Activated T-cell treated with anti-CD3 and anti-CD28 coated beads, Interleukin-2, amount 50 U/mL, for 4 hours (primary cell): ENCODE data around the gene RTKN2. TPM values are rescaled to one million over a fixed set of nuclear protein-coding genes. Genes with fewer than 3 reads are reported as not detected.

Experiments used
- ATAC-seq, 2 donors: fragments of 200-7000 bp; cut with Tn5 transposase; one replicate each; pipeline ENCODE4 v1.10.0; 2021
- DNase-seq: peaks from one replicate; pipeline ENCODE4 v3.0.0-alpha.2; 2020
- H3K27me3 Mint-ChIP-seq: one replicate; pipeline ENCODE4 v1.8.0; 2021; ENCODE audit warnings: low read depth, mixed read lengths
- H3K36me3 Mint-ChIP-seq: one replicate; pipeline ENCODE4 v1.8.0; 2022; ENCODE audit warnings: mixed read lengths; ENCODE audit not compliant: insufficient read depth
- H3K4me1 Mint-ChIP-seq: one replicate; pipeline ENCODE4 v1.8.0; 2021; ENCODE audit warnings: low read depth, mixed read lengths
- H3K4me3 Mint-ChIP-seq: one replicate; pipeline ENCODE4 v1.8.0; 2021; ENCODE audit warnings: mild to moderate bottlenecking, moderate library complexity, mixed read lengths
- H3K9me3 Mint-ChIP-seq: one replicate; pipeline ENCODE4 v1.8.0; 2021; ENCODE audit warnings: mixed read lengths
- total RNA-seq, 3 donors: library from RNA; stranded (reverse); gene quantifications; one replicate each; pipeline ENCODE4 v1.2.1, GENCODE V29; 2021

The RTKN2 gene
- total RNA-seq, 3 donors from 2014 or later = 2.1 to 4.0 (median 3.2) TPM

DNA sequence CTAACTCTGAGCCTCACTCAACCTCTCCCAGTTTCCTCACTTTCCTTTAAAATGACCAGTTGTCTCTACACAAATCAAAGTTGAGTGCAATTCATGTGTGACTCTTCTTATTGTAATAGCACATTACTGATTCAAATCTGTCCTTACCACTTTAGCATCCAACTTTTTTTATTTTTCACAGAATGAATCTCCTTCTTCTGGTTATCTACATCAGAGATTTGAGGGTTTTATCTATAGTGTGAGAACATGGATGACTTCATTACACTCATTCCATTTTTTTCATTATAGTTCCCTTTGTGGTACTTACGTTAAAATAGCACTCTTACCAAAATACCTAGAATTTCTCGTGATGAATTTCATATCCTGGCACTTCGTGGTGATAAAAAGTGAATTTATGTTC is 43.3 kb downstream of the RTKN2 start:
- DNase-seq = no peak
- H3K4me1 Mint-ChIP-seq = peaks cover 3% of the 10 kb centered on the region
- H3K27me3 Mint-ChIP-seq = no peaks in the 10 kb centered on the region

DNA sequence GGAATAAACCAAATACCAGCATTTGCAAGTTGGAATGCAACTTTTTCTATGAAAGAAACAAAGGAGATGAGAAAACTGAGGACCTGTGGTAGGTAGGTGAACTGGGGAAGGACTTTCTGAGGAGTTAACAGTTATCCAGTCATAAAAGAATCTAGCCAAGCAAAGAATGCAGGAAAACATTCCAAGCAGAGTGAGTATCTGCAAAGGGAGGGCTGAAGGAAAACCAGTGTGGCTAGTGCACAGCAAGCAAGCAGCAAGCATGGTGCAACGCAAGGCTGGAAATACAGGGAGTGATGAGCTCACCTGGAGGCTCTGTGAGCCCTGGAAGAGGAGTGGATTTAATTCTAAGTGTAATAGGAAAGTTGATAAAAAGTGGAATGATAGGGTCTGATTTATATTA is 44.0 kb downstream of the RTKN2 start:
- Mint-ChIP-seq H3K27me3 (no peaks in the 10 kb centered on the region), H3K9me3 (no peaks in the 10 kb centered on the region), H3K36me3 (peaks cover under 1% of the 10 kb centered on the region), H3K4me1 (peaks cover 3% of the 10 kb centered on the region), H3K4me3 (no peak overlapping the region)
- no peak for DNase-seq
- ATAC-seq = no peak

More for the DNA sequence above, 43.3 kb downstream of the RTKN2 start:
- no peak overlapping the region for H3K4me3 Mint-ChIP-seq
- H3K36me3 Mint-ChIP-seq = peaks cover 1% of the 10 kb centered on the region
- peak; percentile 46 to 64 for ATAC-seq
- no peaks in the 10 kb centered on the region for H3K9me3 Mint-ChIP-seq

DNA sequence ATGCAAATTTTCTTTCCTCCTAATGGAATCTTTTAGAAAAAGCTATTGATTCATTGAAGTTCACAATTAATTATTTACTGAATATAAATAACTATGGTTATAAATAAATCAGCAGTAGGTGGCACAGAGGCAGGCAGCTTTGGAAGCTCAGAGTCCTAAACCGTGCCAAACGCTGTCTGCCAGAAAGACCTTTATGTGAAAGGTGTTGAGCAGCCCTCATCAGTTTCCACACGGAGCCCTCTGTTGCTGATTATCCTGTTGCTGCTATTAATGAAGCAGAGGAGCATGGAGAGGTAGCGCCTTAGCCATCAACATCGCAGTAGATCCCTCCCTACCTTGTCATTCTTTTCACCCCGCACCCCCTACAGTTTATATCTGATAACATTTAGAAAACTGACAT is 51.0 kb downstream of the RTKN2 start:
- no peaks in the 10 kb centered on the region for H3K4me1 Mint-ChIP-seq
- DNase-seq = no peak
- ATAC-seq = no peak
- H3K27me3 Mint-ChIP-seq = no peaks in the 10 kb centered on the region
- H3K4me3 Mint-ChIP-seq = no peak overlapping the region
- no peaks in the 10 kb centered on the region for H3K9me3 Mint-ChIP-seq
- H3K36me3 Mint-ChIP-seq = no peaks in the 10 kb centered on the region

DNA sequence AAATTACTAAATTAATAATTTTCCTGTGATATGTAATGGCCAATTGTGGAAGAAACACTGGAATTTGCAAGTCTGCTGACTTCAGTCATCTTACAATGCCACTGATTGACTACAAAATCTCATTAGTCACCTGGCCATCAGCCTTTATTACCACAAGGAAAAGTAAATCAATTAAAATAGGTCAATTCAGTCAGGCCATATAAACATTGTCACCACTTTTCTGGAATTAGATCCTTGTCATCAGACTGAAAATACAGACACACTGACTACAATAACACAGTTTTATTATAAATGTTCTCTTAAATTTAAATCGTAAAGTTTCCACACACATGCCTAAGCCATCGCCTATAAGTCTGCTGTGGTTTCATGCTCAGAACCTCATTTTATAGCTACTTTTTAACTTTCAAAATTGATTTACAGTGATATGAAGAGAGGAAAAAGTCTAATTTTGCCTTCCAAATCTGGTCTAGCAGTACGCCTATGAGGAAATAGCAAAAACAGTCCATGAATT is 54.2 kb downstream of the RTKN2 start:
- H3K36me3 Mint-ChIP-seq = no peaks in the 10 kb centered on the region
- no peaks in the 10 kb centered on the region for H3K4me1 Mint-ChIP-seq
- DNase-seq (no peak), ATAC-seq (no peak)
- H3K27me3 Mint-ChIP-seq = no peaks in the 10 kb centered on the region
- no peak overlapping the region for H3K4me3 Mint-ChIP-seq
- H3K9me3 Mint-ChIP-seq = no peaks in the 10 kb centered on the region

DNA sequence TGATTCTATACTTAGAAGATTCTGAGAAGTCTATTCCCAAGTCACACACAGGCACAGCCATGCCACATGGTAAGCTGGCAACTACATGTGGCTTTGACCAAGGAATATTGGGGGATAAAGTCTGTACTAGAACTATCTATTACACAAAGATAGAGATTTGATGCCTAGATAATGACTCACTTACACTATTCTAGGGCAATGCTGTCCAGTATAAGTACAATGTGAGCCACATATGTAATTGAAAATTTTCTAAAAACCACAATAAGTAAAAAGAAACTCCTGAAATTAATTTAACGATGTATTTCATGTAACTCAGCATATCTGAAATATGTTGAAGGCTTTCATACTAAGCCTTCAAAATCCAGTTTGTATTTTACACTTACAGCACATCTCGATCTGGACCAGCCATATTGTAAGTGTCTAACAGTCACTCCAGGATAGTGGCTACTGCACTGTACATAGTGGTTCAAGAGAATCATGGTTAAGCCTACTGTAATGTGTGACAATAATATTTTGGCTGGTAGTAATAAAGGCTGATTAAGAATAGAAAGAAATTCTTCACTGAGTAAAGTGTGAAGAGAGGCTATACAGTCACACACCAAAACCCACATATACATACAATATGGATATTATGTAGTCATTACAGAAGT is 62.8 kb downstream of the RTKN2 start:
- Mint-ChIP-seq H3K36me3 (no peaks in the 10 kb centered on the region), H3K9me3 (no peaks in the 10 kb centered on the region), H3K27me3 (no peaks in the 10 kb centered on the region), H3K4me1 (peaks cover 4% of the 10 kb centered on the region), H3K4me3 (no peak overlapping the region)
- no peak for DNase-seq
- ATAC-seq = peak; percentile 37 to 59

DNA sequence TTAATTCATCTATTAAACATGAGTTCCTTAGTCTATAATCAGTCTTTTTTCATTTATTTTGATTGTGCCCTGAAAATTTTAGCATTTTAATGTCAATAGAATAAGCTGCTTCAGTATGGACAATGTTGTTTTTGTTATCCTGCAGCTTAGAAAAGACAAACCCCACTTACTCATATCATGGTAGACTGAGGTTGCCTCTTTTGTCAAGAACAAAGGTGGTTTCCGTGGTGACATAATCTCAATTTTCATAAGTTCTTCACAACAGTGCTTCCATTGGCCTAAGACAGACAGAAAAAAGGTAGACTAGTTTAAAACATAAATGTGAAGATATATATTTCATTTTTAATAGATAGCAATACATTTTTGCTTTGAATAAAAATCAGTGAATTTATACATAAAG is 69.1 kb downstream of the RTKN2 start:
- H3K4me1 Mint-ChIP-seq = peaks cover 19% of the 10 kb centered on the region
- no peaks in the 10 kb centered on the region for H3K27me3 Mint-ChIP-seq
- H3K9me3 Mint-ChIP-seq = no peaks in the 10 kb centered on the region
- ATAC-seq (peak; percentile 90 to 99), DNase-seq (no peak)
- H3K4me3 Mint-ChIP-seq = no peak overlapping the region
- no peaks in the 10 kb centered on the region for H3K36me3 Mint-ChIP-seq

DNA sequence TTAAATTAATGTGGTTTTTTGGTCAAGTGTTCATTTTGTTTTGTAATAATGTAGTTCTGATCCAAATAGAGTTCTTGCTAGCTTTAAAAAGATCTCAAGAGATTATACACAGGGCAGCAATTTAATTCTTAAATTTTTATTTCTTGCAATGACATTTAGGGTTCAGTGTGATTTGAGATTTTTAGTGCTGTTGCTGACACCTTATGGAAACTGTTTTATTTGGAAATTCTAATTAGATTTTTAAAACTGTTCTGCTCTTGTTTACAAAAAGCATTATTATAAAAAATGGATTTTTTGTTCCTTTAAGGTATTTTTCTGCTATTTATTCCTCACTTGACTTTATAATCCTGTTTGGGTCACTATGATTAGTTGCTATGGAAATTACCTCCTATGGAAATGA is 72.1 kb downstream of the RTKN2 start:
- H3K4me3 Mint-ChIP-seq = no peak overlapping the region
- no peaks in the 10 kb centered on the region for H3K9me3 Mint-ChIP-seq
- no peaks in the 10 kb centered on the region for H3K36me3 Mint-ChIP-seq

DNA sequence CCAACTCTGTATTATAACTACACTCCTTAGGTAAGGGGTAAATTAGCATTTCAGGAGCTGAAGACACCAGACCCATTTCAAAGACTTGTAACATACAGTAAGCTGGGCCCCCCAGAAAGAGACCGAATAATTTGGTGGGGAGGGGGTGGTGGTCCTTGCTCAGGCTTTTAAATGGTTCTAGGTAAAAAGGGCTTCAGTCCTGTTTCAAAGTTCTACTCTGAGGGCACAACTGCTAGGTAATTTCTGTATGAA is 73.0 kb downstream of the RTKN2 start:
- Mint-ChIP-seq H3K4me1 (peaks cover 16% of the 10 kb centered on the region), H3K36me3 (no peaks in the 10 kb centered on the region), H3K4me3 (no peak overlapping the region), H3K9me3 (no peaks in the 10 kb centered on the region), H3K27me3 (no peaks in the 10 kb centered on the region)
- ATAC-seq = no peak
- DNase-seq = no peak

More for the DNA sequence above, 72.1 kb downstream of the RTKN2 start:
- DNase-seq (no peak), ATAC-seq (no peak)
- H3K27me3 Mint-ChIP-seq = no peaks in the 10 kb centered on the region
- H3K4me1 Mint-ChIP-seq = peaks cover 16% of the 10 kb centered on the region

DNA sequence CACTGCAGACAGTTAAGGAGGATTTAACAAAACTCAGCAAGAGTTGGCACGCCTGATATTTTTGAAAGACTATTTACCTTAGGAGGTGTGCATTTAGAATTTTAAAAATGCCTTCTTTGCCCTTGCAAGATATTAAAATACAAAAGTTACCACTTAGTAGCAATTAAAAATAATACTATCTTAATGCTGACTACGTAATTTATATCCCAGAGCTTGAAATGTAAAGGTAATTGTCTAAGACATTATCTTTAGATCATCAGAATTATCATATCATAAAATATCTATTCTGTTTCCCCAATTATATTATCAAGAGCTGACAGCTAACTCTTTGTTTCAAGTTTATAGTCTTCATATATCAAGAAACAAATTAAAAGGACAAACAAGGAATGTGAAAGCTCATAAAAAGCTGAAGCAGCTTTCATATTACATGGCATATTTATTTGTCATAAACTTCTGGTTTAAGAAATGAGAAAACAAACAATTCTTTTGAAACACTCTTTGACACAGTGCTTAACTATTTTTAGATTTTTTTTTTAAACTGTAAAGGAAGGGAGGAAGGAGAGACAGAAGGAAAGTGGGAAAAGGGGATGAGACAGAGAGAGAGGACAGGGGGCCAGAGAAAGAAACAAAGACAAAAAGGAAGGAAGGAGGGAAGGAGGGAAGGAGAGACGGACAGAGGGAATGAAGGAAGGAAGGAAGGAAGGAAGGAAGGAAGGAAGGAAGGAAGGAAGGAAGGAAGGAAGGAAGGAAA is 73.5 kb downstream of the RTKN2 start:
- H3K4me1 Mint-ChIP-seq = peaks cover 16% of the 10 kb centered on the region
- H3K27me3 Mint-ChIP-seq = no peaks in the 10 kb centered on the region
- H3K9me3 Mint-ChIP-seq = no peaks in the 10 kb centered on the region
- H3K36me3 Mint-ChIP-seq = no peaks in the 10 kb centered on the region
- DNase-seq (no peak), ATAC-seq (no peak)
- H3K4me3 Mint-ChIP-seq = no peak overlapping the region

DNA sequence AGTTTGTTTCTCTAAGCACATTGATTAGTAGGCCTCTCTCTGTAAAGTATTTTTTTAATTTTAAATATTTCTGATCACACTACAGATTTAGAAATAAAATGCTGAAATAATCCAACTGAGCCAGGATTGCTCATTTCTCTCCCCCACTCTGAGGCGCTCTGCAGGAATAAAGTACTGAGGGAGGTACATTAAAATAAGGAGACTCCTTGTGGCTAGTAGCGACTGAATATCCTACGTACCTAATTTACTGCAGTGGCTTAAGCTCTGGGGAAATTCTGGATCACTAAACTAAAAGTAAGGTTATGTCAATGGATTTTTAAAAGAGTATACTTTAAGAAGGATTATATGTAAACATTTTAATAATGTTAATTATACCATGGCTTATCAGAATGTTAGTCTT is 75.2 kb downstream of the RTKN2 start:
- Mint-ChIP-seq H3K4me1 (peaks cover 14% of the 10 kb centered on the region), H3K27me3 (no peaks in the 10 kb centered on the region), H3K9me3 (peaks cover under 1% of the 10 kb centered on the region), H3K4me3 (no peak overlapping the region), H3K36me3 (peaks cover under 1% of the 10 kb centered on the region)
- ATAC-seq (no peak), DNase-seq (no peak)

DNA sequence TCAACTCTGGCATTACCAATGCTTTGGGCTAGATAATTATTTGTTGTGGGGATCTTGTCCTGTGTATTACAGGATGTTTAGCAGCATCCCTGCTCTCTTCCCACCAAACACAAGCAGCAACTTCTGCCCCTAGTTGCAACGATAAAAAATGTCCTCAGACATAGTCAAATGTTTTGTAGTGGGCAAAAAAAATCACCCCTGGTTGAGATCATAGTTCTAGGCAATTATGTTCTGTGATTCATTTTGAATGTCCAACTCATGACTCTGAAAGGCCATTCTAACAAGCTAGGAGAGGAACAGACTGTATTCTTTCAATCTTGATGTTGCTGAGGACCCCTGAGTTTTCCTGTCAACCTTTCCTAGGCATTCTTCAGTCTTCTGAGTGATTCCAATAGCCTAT is 79.5 kb downstream of the RTKN2 start:
- H3K4me3 Mint-ChIP-seq = no peak overlapping the region
- peaks cover 6% of the 10 kb centered on the region for H3K36me3 Mint-ChIP-seq
- ATAC-seq (no peak), DNase-seq (no peak)
- H3K27me3 Mint-ChIP-seq = peaks cover 2% of the 10 kb centered on the region
- peaks cover 45% of the 10 kb centered on the region for H3K4me1 Mint-ChIP-seq
- peaks cover 8% of the 10 kb centered on the region for H3K9me3 Mint-ChIP-seq

DNA sequence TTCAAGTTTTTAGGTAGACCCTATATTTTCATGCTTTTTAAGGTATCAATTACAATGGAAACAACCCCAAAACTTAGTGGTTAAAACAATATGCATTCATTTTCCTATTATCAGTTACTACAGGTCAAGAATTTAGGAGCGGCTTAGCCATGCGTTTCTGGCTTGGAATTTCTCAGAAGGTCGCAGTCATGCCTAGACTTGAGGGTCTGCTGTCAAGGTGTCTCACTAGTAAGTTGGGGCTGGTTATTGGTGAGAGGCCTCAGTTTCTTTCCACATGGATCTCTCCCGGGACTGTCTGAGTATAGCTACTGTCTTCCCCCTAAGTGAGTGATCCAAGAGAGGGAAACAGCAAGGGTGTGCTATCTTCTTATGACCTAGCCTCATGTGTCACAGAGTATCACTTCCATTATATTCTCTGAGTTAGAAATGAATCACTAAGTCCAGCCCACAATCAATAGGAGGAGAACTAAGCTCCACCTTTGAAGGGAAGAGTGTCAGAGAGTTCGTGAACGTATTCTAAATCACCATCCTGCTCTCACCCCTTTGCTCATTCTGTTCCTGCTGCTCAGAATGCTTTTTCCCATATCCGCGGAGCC is 80.5 kb downstream of the RTKN2 start:
- Mint-ChIP-seq H3K9me3 (peaks cover 8% of the 10 kb centered on the region), H3K36me3 (peaks cover 6% of the 10 kb centered on the region), H3K4me3 (no peak overlapping the region), H3K4me1 (peaks cover 55% of the 10 kb centered on the region), H3K27me3 (peaks cover 2% of the 10 kb centered on the region)
- ATAC-seq (peak; percentile 47 to 56), DNase-seq (no peak)

DNA sequence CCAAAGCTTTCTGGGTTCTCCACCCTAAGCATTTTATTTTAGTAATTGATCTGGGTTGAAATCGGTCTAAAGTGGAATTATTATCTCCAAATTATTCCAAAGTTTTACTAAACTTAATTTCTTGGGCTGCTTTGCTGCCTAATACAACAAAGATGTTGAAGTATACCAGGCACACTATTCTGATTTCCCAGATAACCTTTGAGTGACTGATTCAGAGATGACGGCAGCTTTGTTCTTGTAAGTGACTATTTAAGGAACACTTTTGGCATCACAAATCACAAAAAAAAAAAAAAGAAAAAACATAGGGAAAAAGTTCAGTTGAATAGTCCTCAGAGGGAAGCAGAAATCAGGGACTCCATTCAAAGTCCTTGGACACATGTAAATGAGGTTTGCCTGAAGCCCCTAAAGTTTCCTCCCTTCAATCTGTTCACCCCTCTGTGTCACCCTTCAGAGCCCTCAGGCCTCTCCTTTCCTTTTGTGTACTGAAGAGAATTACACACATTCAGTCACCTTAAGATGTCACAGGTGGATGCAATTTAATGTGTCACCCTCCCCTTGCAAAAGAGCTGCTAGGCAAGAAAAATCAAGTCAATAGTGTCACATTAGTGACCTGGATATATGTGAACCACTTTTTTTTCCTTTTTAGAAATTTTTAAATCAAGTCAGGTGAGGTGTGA is 81.5 kb downstream of the RTKN2 start:
- no peak for DNase-seq
- H3K27me3 Mint-ChIP-seq = peaks cover 2% of the 10 kb centered on the region
- H3K4me3 Mint-ChIP-seq = no peak overlapping the region
- ATAC-seq = no peak
- H3K36me3 Mint-ChIP-seq = peaks cover 6% of the 10 kb centered on the region
- H3K9me3 Mint-ChIP-seq = peaks cover 8% of the 10 kb centered on the region
- peaks cover 61% of the 10 kb centered on the region for H3K4me1 Mint-ChIP-seq

DNA sequence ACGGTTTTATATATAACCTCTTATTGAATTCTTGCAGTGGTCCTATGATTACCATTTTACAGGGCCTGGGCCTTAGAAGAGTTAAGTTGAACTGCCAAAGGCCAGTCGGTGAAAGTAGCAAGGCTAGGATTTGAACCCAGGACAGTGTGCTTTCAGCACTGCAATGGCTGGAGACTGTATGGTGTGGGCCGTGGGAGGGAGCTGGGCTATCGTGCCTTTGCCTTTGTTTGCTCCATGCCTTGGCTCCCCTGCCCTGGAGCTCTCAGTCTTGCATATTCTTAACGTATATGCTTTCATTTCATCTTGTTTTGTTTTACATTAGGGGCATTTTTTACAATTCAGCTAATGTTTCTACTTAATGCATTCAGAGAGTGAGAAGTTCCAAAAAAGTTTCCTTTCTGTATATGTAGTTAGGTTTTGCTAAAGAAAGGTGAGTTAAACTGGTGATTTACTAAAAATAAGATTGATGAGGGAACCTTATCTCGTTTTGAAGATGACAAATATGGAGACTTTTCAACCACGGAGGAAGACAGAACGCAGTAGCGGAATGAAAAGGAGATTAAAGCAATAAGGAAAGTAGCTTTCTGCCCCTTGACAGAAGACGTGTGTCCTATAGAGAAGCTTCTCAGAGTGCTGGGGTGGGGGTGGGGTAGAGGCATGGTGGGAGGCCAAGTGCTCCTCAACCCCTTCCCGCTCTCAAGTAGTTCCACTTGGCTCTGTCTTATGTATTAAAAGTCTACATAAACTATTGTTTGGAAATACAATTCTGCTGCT is 82.5 kb downstream of the RTKN2 start:
- H3K27me3 Mint-ChIP-seq = peaks cover 2% of the 10 kb centered on the region
- H3K36me3 Mint-ChIP-seq = peaks cover 6% of the 10 kb centered on the region
- H3K4me1 Mint-ChIP-seq = peaks cover 70% of the 10 kb centered on the region
- DNase-seq (no peak), ATAC-seq (peak; percentile 38)
- H3K9me3 Mint-ChIP-seq = peaks cover 9% of the 10 kb centered on the region
- peak overlapping the region; percentile 60 for H3K4me3 Mint-ChIP-seq
